ENCODE data around the gene SEC31A. TPM values are rescaled to one million over a fixed set of nuclear protein-coding genes. Genes with fewer than 3 reads are reported as not detected.

The SEC31A gene
- total and polyA plus RNA-seq, 2 experiments from 2014 or later: 226 to 306 TPM

GRCh38 chr4:82791179-82791578, 99.8 kb downstream of the SEC31A start:
- WGBS (ENCODE audit: low lambda C conversion rate, missing lambda C conversion rate): 82% methylated on average over 6 of the region's 6 CpGs

GRCh38 chr4:82790060-82790660, 100.8 kb downstream of the SEC31A start:
- Histone ChIP-seq H3K36me3 (replicated peaks; ENCODE audit: insufficient read depth, low read depth) (no peaks in the 10 kb centered on the region), H3K27ac (no peak overlapping the region), H3K27me3 (no peaks in the 10 kb centered on the region), H3K4me3 (no peak overlapping the region), H4K20me1 (ENCODE audit: insufficient read depth, poor library complexity, severe bottlenecking) (no peaks in the 10 kb centered on the region), H3K79me2 (peaks cover 6% of the 10 kb centered on the region), H3K4me1 (ENCODE audit: insufficient read depth) (no peaks in the 10 kb centered on the region), H3K4me2 (no peak overlapping the region), H3K9me2 (replicated peaks; ENCODE audit: insufficient read depth) (no peaks in the 10 kb centered on the region), H3K9me3 (ENCODE audit: low read depth) (no peaks in the 10 kb centered on the region), H2AFZ (no peak overlapping the region)
- TF ChIP-seq, protein P1, sequence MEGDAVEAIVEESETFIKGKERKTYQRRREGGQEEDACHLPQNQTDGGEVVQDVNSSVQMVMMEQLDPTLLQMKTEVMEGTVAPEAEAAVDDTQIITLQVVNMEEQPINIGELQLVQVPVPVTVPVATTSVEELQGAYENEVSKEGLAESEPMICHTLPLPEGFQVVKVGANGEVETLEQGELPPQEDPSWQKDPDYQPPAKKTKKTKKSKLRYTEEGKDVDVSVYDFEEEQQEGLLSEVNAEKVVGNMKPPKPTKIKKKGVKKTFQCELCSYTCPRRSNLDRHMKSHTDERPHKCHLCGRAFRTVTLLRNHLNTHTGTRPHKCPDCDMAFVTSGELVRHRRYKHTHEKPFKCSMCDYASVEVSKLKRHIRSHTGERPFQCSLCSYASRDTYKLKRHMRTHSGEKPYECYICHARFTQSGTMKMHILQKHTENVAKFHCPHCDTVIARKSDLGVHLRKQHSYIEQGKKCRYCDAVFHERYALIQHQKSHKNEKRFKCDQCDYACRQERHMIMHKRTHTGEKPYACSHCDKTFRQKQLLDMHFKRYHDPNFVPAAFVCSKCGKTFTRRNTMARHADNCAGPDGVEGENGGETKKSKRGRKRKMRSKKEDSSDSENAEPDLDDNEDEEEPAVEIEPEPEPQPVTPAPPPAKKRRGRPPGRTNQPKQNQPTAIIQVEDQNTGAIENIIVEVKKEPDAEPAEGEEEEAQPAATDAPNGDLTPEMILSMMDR (IDR thresholded peaks at IDR 0.05; ENCODE audit: poor library complexity): no peak
- TF ChIP-seq EZH2 (IDR thresholded peaks at IDR 0.05; ENCODE audit: borderline replicate concordance) (no peak), EZH2phosphoT487 (IDR thresholded peaks at IDR 0.05; ENCODE audit: low read depth, severe bottlenecking, unreplicated experiment) (no peak)
- DNase-seq (ENCODE audit: low spot score): no peak
- 81% methylated on average over 8 of the region's 8 CpGs for WGBS (ENCODE audit: low lambda C conversion rate, missing lambda C conversion rate)

More at GRCh38 chr4:82791179-82791578, 99.8 kb downstream of the SEC31A start:
- Histone ChIP-seq H3K4me2 (no peak overlapping the region), H3K9me3 (ENCODE audit: low read depth) (no peaks in the 10 kb centered on the region), H3K27ac (no peak overlapping the region), H3K79me2 (peaks cover 6% of the 10 kb centered on the region), H3K4me3 (no peak overlapping the region), H4K20me1 (ENCODE audit: insufficient read depth, poor library complexity, severe bottlenecking) (no peaks in the 10 kb centered on the region), H3K4me1 (ENCODE audit: insufficient read depth) (no peaks in the 10 kb centered on the region), H3K9me2 (replicated peaks; ENCODE audit: insufficient read depth) (no peaks in the 10 kb centered on the region), H3K27me3 (no peaks in the 10 kb centered on the region), H2AFZ (no peak overlapping the region), H3K36me3 (replicated peaks; ENCODE audit: insufficient read depth, low read depth) (no peaks in the 10 kb centered on the region)
- no peak for TF ChIP-seq EZH2 (IDR thresholded peaks at IDR 0.05; ENCODE audit: borderline replicate concordance)
- TF ChIP-seq, protein P1 (IDR thresholded peaks at IDR 0.05; ENCODE audit: poor library complexity): no peak
- no peak for TF ChIP-seq EZH2phosphoT487 (IDR thresholded peaks at IDR 0.05; ENCODE audit: low read depth, severe bottlenecking, unreplicated experiment)
- DNase-seq (ENCODE audit: low spot score): no peak

DNA sequence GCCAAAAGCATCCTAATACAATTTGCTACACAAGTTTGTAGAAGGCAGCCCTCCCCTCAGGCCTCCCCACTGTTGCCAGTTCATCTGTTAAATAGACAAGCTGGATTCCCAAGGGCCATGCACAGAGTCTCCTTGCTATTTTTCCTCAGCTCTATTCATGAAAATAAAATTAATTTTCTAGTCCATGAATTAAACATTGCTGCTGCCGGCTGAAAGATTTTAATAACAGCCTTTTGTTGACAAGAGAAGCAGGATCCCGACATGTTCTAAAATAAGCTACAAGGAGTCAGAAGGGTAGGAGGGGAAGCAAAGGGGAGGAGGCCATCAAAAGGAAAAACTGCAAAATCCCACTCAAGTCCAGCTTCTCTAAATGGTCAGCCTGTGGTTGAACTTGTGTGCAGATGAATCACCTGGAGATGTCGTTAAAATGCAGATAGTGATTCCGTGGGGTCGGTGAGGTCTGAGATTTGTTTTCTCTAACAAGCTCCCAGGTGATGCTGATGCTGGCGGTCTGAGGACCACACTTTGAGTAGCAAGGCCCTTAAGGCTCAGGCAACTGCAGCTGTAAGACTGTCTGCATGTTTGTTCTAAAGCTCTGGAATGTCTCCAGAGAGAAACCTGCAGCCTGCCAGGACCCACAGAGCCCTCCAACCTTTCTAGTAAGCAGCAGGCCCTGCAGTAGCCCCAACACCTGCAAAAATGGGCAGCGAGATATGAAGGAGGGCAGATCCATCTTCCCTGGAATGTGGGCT, 101.8 kb downstream of the SEC31A start:
- no peaks in the 10 kb centered on the region for H3K36me3 ChIP-seq (replicated peaks; ENCODE audit: insufficient read depth, low read depth)
- no peak overlapping the region for H3K27ac ChIP-seq
- H4K20me1 ChIP-seq (ENCODE audit: insufficient read depth, poor library complexity, severe bottlenecking): no peaks in the 10 kb centered on the region
- H3K79me2 ChIP-seq: peaks cover 6% of the 10 kb centered on the region
- H3K4me2 ChIP-seq: no peak overlapping the region
- no peaks in the 10 kb centered on the region for H3K9me2 ChIP-seq (replicated peaks; ENCODE audit: insufficient read depth)
- H3K4me3 ChIP-seq: no peak overlapping the region
- H3K4me1 ChIP-seq (ENCODE audit: insufficient read depth): peaks cover 9% of the 10 kb centered on the region
- 61% methylated on average over 7 of the region's 7 CpGs for WGBS (ENCODE audit: low lambda C conversion rate, missing lambda C conversion rate)
- DNase-seq (ENCODE audit: low spot score): no peak
- TF ChIP-seq EZH2 (IDR thresholded peaks at IDR 0.05; ENCODE audit: borderline replicate concordance): no peak
- no peak for TF ChIP-seq EZH2phosphoT487 (IDR thresholded peaks at IDR 0.05; ENCODE audit: low read depth, severe bottlenecking, unreplicated experiment)
- TF ChIP-seq, protein P1 (IDR thresholded peaks at IDR 0.05; ENCODE audit: poor library complexity): no peak
- no peaks in the 10 kb centered on the region for H3K9me3 ChIP-seq (ENCODE audit: low read depth)
- H3K27me3 ChIP-seq: no peaks in the 10 kb centered on the region
- H2AFZ ChIP-seq: no peak overlapping the region
